Measurements from ENCODE around the gene LIX1L. TPM values are rescaled to one million over a fixed set of nuclear protein-coding genes. Genes with fewer than 3 reads are reported as not detected.
A peak's percentile ranks its signal among the peaks of the same experiment; 100 is the strongest.

Gene LIX1L
- total RNA-seq, 1 experiment from 2014 or later = 12.4 TPM

DNA sequence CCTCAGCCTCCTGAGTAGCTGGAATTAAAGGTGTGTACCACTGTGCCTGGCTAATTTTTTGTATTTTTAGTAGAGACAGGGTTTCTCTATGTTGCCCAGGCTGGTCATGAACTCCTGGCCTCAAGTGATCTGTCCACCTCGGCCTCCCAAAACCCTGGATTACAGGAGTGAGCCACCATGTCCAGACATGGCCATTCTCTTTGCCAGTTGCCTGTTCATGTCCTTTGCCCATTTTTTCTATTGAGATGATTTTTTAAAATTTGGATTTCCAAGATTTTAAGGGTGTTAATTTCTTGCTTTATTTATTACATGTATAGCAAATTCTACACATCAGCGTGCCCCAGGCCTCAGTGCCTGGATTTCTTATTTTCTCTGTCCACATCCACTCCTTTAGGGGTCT, 9.5 kb upstream of the LIX1L start:
- Histone ChIP-seq H3K9me3 (ENCODE audit: control insufficient read depth in 1 of 2, insufficient read depth in 1 of 2, low read depth in 1 of 2, low read length in 2 of 2) (no peaks in the 10 kb centered on the region; a peak in 1 of 4 replicates), H3K79me2 (ENCODE audit: insufficient read depth, low read length) (no peaks in the 10 kb centered on the region), H3K4me2 (ENCODE audit: low read length) (no peak overlapping the region), H2AFZ (ENCODE audit: low read depth, low read length, poor library complexity, severe bottlenecking) (no peak overlapping the region), H3K9me2 (ENCODE audit: insufficient read depth) (no peaks in the 10 kb centered on the region), H3K4me1 (ENCODE audit: control insufficient read depth in 1 of 2, insufficient read depth in 2 of 2, low read length in 2 of 2) (peaks cover 15 to 21% of the 10 kb centered on the region in 2 experiments), H3K9ac (ENCODE audit: low read length) (no peak overlapping the region), H4K20me1 (ENCODE audit: insufficient read depth) (no peaks in the 10 kb centered on the region), H3K4me3 (replicated peaks in 1 of 2; ENCODE audit: low read depth in 1 of 2, low read length in 2 of 2) (no peak overlapping the region), H3K27me3 (ENCODE audit: insufficient read depth, low read length) (no peaks in the 10 kb centered on the region), H3K27ac (ENCODE audit: low read depth, low read length) (no peak overlapping the region), H3K36me3 (ENCODE audit: control insufficient read depth in 1 of 2, insufficient read depth in 2 of 2, low read length in 2 of 2) (no peaks in the 10 kb centered on the region)
- DNase-seq (ENCODE audit: low read depth, low spot score) = no peak
- ChIA-PET RAD21 (ENCODE audit: low non-redundant PET in 1 of 2, low total read pairs in 2 of 2, uncharacterized antibody in 2 of 2, unreplicated experiment in 2 of 2) (no interaction called here), POLR2A (no interaction called here), CTCF (interaction anchor here (1.0 kb wide), 1 partner anchor 13 kb away, joined by 3 read pairs; no protein-coding TSS in a partner anchor)
- no TSS peak for BruUV-seq (replicated peaks)
- ATAC-seq = no peak
- intact Hi-C loops (cut with micrococcal nuclease) = no loop called here
- TF ChIP-seq, protein P1, sequence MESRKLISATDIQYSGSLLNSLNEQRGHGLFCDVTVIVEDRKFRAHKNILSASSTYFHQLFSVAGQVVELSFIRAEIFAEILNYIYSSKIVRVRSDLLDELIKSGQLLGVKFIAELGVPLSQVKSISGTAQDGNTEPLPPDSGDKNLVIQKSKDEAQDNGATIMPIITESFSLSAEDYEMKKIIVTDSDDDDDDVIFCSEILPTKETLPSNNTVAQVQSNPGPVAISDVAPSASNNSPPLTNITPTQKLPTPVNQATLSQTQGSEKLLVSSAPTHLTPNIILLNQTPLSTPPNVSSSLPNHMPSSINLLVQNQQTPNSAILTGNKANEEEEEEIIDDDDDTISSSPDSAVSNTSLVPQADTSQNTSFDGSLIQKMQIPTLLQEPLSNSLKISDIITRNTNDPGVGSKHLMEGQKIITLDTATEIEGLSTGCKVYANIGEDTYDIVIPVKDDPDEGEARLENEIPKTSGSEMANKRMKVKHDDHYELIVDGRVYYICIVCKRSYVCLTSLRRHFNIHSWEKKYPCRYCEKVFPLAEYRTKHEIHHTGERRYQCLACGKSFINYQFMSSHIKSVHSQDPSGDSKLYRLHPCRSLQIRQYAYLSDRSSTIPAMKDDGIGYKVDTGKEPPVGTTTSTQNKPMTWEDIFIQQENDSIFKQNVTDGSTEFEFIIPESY (IDR thresholded peaks at IDR 0.05; ENCODE audit: extremely low read depth, insufficient replicate concordance, low read length) = no peak
- TF ChIP-seq ELF1 (IDR thresholded peaks at IDR 0.05; ENCODE audit: borderline replicate concordance, low read depth) (no peak), TCF7L2 (IDR thresholded peaks at IDR 0.05; ENCODE audit: borderline replicate concordance, extremely low read depth, insufficient read depth, insufficient read length) (no peak)

DNA sequence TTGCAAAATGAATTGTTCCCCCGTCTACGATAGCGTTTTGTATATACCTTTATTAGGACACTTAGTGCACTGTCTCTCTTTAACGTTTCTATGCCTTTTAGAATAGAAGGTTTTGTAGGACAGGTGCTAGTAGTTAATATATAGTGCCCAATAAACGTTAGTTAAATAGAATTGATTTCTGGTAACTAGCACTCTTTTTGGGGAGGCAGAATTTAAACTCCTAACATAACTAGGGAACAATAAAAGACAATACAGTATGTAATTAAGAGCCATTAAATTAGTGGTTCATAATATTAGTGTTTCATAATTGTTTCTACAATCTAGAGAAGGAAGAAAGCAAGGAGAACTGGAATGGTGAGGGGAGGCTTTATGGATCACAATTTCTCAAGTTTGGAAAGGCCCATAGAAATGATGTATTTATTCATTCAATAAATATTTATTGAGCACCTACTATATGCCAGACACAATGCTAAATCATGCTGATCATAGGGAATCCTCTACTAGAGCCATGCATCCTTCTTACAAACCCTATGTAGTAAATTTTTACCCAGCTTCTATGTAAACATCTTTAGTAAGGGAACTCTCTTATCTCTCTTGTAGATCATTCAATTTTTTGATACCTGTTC, 7.4 kb upstream of the LIX1L start:
- no peaks in the 10 kb centered on the region for H3K36me3 ChIP-seq (ENCODE audit: control insufficient read depth in 1 of 2, insufficient read depth in 2 of 2, low read length in 2 of 2)
- intact Hi-C loops (cut with micrococcal nuclease) = loop anchor here (1.0 kb wide), 1 partner anchor 8 kb away; no protein-coding TSS in a partner anchor
- BruUV-seq (replicated peaks) = no TSS peak
- RAD21 ChIA-PET (ENCODE audit: low non-redundant PET in 1 of 2, low total read pairs in 2 of 2, uncharacterized antibody in 2 of 2, unreplicated experiment in 2 of 2) = no interaction called here
- H3K27ac ChIP-seq (ENCODE audit: low read depth, low read length) = peak overlapping the region; percentile 64
- H3K9ac ChIP-seq (ENCODE audit: low read length) = peak overlapping the region; percentile 67
- CTCF ChIA-PET = interaction anchor here (0.7 to 2.4 kb wide), 8 partner anchors 12 to 120 kb away, joined by 4 to 11 read pairs (median 8); partner anchors contain the start of genes NUDT17, PIAS3 and RBM8A
- peak overlapping the region; percentile 70 to 73 for H3K4me3 ChIP-seq (replicated peaks in 1 of 2; ENCODE audit: low read depth in 1 of 2, low read length in 2 of 2)
- no peaks in the 10 kb centered on the region for H4K20me1 ChIP-seq (ENCODE audit: insufficient read depth)
- peak overlapping the region; percentile 80 for H3K4me2 ChIP-seq (ENCODE audit: low read length)
- POLR2A ChIA-PET = interaction anchor here (0.9 to 2.1 kb wide), 13 partner anchors 12 to 107 kb away, joined by 3 to 22 read pairs (median 5); partner anchors contain the start of gene RBM8A
- no peaks in the 10 kb centered on the region for H3K79me2 ChIP-seq (ENCODE audit: insufficient read depth, low read length)
- H2AFZ ChIP-seq (ENCODE audit: low read depth, low read length, poor library complexity, severe bottlenecking) = peak overlapping the region; percentile 42
- no peak for DNase-seq (ENCODE audit: low read depth, low spot score)
- H3K27me3 ChIP-seq (ENCODE audit: insufficient read depth, low read length) = no peaks in the 10 kb centered on the region
- ATAC-seq = no peak
- TF ChIP-seq TCF7L2 (IDR thresholded peaks at IDR 0.05; ENCODE audit: borderline replicate concordance, extremely low read depth, insufficient read depth, insufficient read length) = no peak
- no peak for TF ChIP-seq CEBPB (IDR thresholded peaks at IDR 0.05; ENCODE audit: low read depth)
- no peak for TF ChIP-seq ELF1 (IDR thresholded peaks at IDR 0.05; ENCODE audit: borderline replicate concordance, low read depth)
- TF ChIP-seq, protein P2, sequence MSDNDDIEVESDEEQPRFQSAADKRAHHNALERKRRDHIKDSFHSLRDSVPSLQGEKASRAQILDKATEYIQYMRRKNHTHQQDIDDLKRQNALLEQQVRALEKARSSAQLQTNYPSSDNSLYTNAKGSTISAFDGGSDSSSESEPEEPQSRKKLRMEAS (IDR thresholded peaks at IDR 0.05) = no peak
- no peak for TF ChIP-seq ZFX (IDR thresholded peaks at IDR 0.05)
- TF ChIP-seq EZH2 (IDR thresholded peaks at IDR 0.05) = no peak
- TF ChIP-seq, protein P3, sequence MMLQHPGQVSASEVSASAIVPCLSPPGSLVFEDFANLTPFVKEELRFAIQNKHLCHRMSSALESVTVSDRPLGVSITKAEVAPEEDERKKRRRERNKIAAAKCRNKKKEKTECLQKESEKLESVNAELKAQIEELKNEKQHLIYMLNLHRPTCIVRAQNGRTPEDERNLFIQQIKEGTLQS (IDR thresholded peaks at IDR 0.05) = no peak
- TF ChIP-seq CBX3 (IDR thresholded peaks at IDR 0.05; ENCODE audit: low read depth) = no peak
- TF ChIP-seq ZNF274 (IDR thresholded peaks at IDR 0.05; ENCODE audit: low read depth, low read length) = no peak
- TF ChIP-seq EZH2phosphoT487 (IDR thresholded peaks at IDR 0.05; ENCODE audit: borderline replicate concordance) = no peak
- no peaks in the 10 kb centered on the region for H3K9me2 ChIP-seq (ENCODE audit: insufficient read depth)
- H3K9me3 ChIP-seq (ENCODE audit: control insufficient read depth in 1 of 2, insufficient read depth in 1 of 2, low read depth in 1 of 2, low read length in 2 of 2) = no peaks in the 10 kb centered on the region; a peak in 1 of 4 replicates
- H3K4me1 ChIP-seq (ENCODE audit: control insufficient read depth in 1 of 2, insufficient read depth in 2 of 2, low read length in 2 of 2) = peaks cover 19 to 27% of the 10 kb centered on the region in 2 experiments

Data from HCT116 (cell line).